ENCODE measurements around the gene LMAN2.

LMAN2 gene

DNA sequence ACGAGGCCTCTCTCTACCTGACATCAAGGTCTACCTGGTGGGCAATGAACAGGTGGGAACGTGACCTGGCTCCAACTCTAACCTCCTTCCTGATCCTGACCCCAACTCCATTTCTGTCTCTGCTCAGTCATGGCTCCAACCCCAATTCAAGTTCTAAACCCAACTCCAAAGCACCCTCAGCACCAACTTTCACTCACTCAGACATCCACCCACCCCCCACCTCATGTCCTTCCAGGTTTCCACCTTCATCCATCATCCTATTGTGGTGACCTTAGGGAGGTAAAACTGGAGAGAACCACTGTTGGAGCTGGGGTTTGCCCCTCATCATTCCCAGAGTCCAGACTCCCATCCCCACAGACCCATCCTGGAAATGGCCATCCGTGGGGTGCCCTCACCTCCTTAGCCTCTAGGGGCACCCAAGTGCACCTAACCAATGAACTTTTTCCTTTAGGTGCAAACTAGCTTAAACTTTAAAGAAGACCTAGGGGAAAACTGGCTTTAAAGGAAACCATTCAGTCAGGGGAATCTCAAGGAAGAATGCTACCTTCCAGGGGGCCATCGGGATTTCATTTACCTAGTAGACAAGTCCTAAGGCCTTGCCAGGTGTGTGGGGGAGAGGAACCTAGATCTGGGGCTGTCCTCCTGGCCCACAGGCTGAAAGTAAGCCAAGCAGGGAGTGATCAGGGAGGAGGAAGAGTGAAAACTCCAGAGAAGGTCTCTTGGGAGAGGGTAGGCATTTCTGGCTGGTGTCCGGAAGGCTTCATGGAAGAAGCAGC, 17.6 kb upstream of the LMAN2 start (continued):
- TF ChIP-seq, protein P1, sequence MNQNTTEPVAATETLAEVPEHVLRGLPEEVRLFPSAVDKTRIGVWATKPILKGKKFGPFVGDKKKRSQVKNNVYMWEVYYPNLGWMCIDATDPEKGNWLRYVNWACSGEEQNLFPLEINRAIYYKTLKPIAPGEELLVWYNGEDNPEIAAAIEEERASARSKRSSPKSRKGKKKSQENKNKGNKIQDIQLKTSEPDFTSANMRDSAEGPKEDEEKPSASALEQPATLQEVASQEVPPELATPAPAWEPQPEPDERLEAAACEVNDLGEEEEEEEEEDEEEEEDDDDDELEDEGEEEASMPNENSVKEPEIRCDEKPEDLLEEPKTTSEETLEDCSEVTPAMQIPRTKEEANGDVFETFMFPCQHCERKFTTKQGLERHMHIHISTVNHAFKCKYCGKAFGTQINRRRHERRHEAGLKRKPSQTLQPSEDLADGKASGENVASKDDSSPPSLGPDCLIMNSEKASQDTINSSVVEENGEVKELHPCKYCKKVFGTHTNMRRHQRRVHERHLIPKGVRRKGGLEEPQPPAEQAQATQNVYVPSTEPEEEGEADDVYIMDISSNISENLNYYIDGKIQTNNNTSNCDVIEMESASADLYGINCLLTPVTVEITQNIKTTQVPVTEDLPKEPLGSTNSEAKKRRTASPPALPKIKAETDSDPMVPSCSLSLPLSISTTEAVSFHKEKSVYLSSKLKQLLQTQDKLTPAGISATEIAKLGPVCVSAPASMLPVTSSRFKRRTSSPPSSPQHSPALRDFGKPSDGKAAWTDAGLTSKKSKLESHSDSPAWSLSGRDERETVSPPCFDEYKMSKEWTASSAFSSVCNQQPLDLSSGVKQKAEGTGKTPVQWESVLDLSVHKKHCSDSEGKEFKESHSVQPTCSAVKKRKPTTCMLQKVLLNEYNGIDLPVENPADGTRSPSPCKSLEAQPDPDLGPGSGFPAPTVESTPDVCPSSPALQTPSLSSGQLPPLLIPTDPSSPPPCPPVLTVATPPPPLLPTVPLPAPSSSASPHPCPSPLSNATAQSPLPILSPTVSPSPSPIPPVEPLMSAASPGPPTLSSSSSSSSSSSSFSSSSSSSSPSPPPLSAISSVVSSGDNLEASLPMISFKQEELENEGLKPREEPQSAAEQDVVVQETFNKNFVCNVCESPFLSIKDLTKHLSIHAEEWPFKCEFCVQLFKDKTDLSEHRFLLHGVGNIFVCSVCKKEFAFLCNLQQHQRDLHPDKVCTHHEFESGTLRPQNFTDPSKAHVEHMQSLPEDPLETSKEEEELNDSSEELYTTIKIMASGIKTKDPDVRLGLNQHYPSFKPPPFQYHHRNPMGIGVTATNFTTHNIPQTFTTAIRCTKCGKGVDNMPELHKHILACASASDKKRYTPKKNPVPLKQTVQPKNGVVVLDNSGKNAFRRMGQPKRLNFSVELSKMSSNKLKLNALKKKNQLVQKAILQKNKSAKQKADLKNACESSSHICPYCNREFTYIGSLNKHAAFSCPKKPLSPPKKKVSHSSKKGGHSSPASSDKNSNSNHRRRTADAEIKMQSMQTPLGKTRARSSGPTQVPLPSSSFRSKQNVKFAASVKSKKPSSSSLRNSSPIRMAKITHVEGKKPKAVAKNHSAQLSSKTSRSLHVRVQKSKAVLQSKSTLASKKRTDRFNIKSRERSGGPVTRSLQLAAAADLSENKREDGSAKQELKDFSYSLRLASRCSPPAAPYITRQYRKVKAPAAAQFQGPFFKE (tag by site-specific recombination; IDR thresholded peaks at IDR 0.05; ENCODE audit: borderline replicate concordance): no peak

DNA sequence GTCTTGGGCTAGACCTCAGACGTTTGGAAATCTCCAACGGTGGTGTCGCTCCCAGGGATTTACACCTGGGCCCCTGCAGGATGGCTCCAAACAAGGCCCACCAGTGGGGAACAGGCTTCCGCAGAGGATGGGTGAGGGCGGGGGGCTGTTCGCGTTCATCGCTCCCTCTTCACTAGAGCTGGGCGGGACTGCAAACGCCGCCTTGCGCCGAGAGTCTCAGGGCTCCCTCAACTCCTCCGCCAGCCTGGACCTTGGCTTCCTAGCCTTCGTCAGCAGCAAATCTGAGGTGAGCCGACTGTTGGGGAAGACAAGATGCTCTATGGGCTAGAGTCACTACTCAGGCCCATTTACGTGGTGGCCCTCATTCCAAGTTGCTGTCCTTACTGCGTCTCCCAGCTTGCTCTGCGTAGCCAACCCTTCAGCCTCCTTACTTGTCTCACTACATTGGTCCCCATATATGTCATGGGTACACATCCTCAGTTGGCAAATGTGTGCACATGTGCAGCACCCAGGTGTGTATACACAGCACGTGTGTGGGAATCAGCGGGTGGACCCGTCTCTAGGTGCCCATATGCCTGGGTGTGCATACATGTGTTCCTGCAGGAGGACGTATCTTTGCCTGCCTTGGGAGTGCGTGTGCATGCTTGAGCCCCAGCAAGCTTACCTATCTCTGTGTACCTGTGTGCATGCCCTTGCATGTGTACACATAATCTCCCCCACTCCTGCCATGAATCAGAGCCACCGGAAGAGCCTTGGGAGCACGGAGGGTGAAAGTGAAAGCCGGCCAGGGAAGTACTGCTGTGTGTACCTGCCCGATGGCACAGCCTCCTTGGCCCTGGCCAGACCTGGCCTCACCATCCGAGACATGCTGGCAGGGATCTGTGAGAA, 16.8 kb upstream of the LMAN2 start:
- Histone ChIP-seq H3K4me3 (ENCODE audit: low read depth, low read length) (no peak overlapping the region), H3K9me3 (ENCODE audit: control insufficient read depth, insufficient read depth, low read depth, low read length) (no peaks in the 10 kb centered on the region), H3K27ac (ENCODE audit: extremely low read depth, low read depth, low read length) (no peak overlapping the region), H3K4me1 (ENCODE audit: control insufficient read depth, insufficient read depth, low read length) (peaks cover 6% of the 10 kb centered on the region; the same call in 1 of the 2 replicates), H3K36me3 (ENCODE audit: control insufficient read depth in 2 of 2, insufficient read depth in 1 of 2, low read length in 2 of 2) (peaks cover 0 to 5% of the 10 kb centered on the region in 2 experiments; a peak in 1 of 3 replicates)
- ChIA-PET POLR2A (interaction anchor here (0.6 kb wide), 1 partner anchor 15 kb away, joined by 6 read pairs; no protein-coding TSS in a partner anchor), CTCF (interaction anchor here (0.6 to 6.1 kb wide), 13 partner anchors 11 to 218 kb away, joined by 3 to 65 read pairs (median 6); partner anchors contain the start of genes GRK6, LMAN2 and PFN3)
- no peak for TF ChIP-seq ZNF561 (tag by site-specific recombination; IDR thresholded peaks at IDR 0.05; ENCODE audit: borderline replicate concordance)
- TF ChIP-seq ZNF600 (tag by site-specific recombination; IDR thresholded peaks at IDR 0.05): 0 out of 2 replicates have a peak, but pooled peaks have one; percentile 13

DNA sequence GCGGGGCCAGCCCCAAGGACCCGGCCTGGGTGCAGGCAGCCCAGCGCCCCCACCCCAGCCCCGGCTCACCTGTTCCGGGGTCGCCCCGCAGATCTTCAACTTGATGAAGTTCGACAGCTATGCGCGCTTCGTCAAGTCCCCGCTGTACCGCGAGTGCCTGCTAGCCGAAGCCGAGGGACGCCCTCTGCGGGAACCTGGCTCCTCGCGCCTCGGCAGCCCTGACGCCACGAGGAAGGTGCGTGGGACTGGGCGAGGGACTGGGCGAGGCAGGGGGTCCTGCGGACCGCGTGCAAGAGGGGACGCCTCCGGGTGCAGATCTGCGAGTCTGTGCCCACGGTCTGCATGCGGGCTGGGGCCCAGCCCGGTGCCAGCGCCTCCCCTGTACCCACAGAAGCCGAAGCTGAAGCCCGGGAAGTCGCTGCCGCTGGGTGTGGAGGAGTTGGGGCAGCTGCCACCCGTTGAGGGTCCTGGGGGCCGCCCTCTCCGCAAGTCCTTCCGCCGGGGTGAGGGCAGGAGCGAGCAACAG, 15.9 kb upstream of the LMAN2 start:
- Histone ChIP-seq H3K4me3 (ENCODE audit: low read depth, low read length) (no peak overlapping the region), H3K9me3 (ENCODE audit: control insufficient read depth, insufficient read depth, low read depth, low read length) (no peaks in the 10 kb centered on the region), H3K27ac (ENCODE audit: extremely low read depth, low read depth, low read length) (no peak overlapping the region), H3K36me3 (ENCODE audit: control insufficient read depth in 2 of 2, insufficient read depth in 1 of 2, low read length in 2 of 2) (peaks cover 0 to 5% of the 10 kb centered on the region in 2 experiments; a peak in 1 of 3 replicates), H3K4me1 (ENCODE audit: control insufficient read depth, insufficient read depth, low read length) (peaks cover 9% of the 10 kb centered on the region; the same call in 1 of the 2 replicates)
- ChIA-PET CTCF (interaction anchor here (0.7 to 1.3 kb wide), 8 partner anchors 9 to 925 kb away, joined by 3 to 6 read pairs (median 4); partner anchors contain the start of gene RGS14), POLR2A (interaction anchor here (0.6 to 1.7 kb wide), 5 partner anchors 16 to 787 kb away, joined by 3 to 10 read pairs (median 4); partner anchors contain the start of genes GRK6 and LMAN2)
- TF ChIP-seq SP3 (tag by site-specific recombination; IDR thresholded peaks at IDR 0.05) (peak; percentile 36; the same call in 1 of the 2 replicates), ZNF223 (tag by site-specific recombination; IDR thresholded peaks at IDR 0.05) (peak; percentile 91), ZSCAN23 (tag by site-specific recombination; IDR thresholded peaks at IDR 0.05) (no peak), OSR2 (tag by site-specific recombination; IDR thresholded peaks at IDR 0.05) (no peak)

DNA sequence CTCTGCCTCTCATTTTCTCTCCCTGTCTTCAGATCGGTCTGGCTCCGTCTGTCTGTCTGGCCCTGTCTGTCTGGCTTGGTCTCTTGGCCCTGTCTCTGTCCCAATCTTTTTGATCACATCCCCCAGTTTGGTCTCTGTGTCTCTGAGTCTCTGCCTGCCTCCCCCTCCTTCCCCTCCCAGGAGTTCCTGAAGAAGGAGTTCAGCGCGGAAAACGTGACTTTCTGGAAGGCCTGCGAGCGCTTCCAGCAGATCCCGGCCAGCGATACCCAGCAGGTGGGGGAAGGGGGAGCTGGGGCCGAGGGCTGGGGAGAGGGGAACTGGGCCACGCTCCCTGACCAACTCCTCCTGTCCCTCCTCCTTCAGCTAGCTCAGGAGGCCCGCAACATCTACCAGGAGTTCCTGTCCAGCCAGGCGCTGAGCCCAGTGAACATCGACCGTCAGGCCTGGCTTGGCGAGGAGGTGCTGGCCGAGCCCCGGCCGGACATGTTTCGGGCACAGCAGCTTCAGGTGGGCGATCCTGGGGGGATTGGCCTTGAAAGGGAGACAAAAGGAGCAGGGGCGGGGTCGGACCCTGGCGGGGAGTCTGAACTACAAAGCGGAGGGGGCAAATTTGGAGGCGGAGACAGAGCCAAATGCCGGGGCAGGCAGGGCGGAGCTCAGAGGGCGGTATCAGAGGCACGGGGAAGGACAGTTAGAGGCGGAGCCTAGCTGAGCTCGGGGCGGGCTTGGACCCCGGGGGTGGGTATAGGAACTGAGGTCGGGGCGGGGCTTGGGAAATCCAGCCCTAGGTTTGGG, 15.3 kb upstream of the LMAN2 start:
- ChIA-PET POLR2A (interaction anchor here (0.6 to 1.7 kb wide), 6 partner anchors 13 to 788 kb away, joined by 3 to 10 read pairs (median 4); partner anchors contain the start of genes GRK6 and LMAN2), CTCF (interaction anchor here (0.5 to 1.3 kb wide), 11 partner anchors 9 to 925 kb away, joined by 3 to 6 read pairs (median 4); partner anchors contain the start of gene RGS14)
- no peaks in the 10 kb centered on the region for H3K36me3 ChIP-seq (ENCODE audit: control insufficient read depth in 2 of 2, insufficient read depth in 1 of 2, low read length in 2 of 2)
- no peak overlapping the region for H3K4me3 ChIP-seq (ENCODE audit: low read depth, low read length)
- H3K4me1 ChIP-seq (ENCODE audit: control insufficient read depth, insufficient read depth, low read length): peaks cover 9% of the 10 kb centered on the region; the same call in 1 of the 2 replicates
- H3K27ac ChIP-seq (ENCODE audit: extremely low read depth, low read depth, low read length): no peak overlapping the region
- H3K9me3 ChIP-seq (ENCODE audit: control insufficient read depth, insufficient read depth, low read depth, low read length): no peaks in the 10 kb centered on the region
- TF ChIP-seq SP3 (tag by site-specific recombination; IDR thresholded peaks at IDR 0.05) (peak; percentile 86), ZNF121 (tag by site-specific recombination; IDR thresholded peaks at IDR 0.05) (no peak), ZBTB7A (tag by site-specific recombination; IDR thresholded peaks at IDR 0.05; ENCODE audit: low read depth) (no peak), ZNF585B (tag by site-specific recombination; IDR thresholded peaks at IDR 0.05) (no peak), ZNF248 (tag by site-specific recombination; IDR thresholded peaks at IDR 0.05) (no peak), ZNF76 (tag by site-specific recombination; IDR thresholded peaks at IDR 0.05; ENCODE audit: borderline replicate concordance, low read depth) (peak; percentile 24; the same call in 1 of the 2 replicates), ZFP41 (tag by site-specific recombination; IDR thresholded peaks at IDR 0.05; ENCODE audit: borderline replicate concordance) (no peak), ZFHX2 (tag by site-specific recombination; conservative IDR thresholded peaks at IDR 0.05) (peak; percentile 43; the same call in 1 of the 2 replicates)
- TF ChIP-seq, protein P2, sequence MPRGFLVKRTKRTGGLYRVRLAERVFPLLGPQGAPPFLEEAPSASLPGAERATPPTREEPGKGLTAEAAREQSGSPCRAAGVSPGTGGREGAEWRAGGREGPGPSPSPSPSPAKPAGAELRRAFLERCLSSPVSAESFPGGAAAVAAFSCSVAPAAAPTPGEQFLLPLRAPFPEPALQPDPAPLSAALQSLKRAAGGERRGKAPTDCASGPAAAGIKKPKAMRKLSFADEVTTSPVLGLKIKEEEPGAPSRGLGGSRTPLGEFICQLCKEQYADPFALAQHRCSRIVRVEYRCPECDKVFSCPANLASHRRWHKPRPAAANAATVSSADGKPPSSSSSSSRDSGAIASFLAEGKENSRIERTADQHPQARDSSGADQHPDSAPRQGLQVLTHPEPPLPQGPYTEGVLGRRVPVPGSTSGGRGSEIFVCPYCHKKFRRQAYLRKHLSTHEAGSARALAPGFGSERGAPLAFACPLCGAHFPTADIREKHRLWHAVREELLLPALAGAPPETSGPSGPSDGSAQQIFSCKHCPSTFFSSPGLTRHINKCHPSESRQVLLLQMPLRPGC (tag by site-specific recombination; IDR thresholded peaks at IDR 0.05): no peak
